Smooth muscle cell (in vitro differentiated cells): ENCODE measurements around the gene PRRG2. TPM values are rescaled to one million over a fixed set of nuclear protein-coding genes. Genes with fewer than 3 reads are reported as not detected.
A peak's percentile ranks its signal among the peaks of the same experiment; 100 is the strongest.

ENCODE experiments used
- DNase-seq: peaks from one replicate; lab custom pipeline; 2025; ENCODE audit not compliant: unreplicated experiment; lab: John Stamatoyannopoulos, UW
- H2AFZ ChIP-seq: fragments of 200-600 bp; sonication (generic); 2 replicates; pipeline ENCODE4 v1.6.0; 2016; ENCODE audit warnings: antibody characterized with exemption, low read depth, mild to moderate bottlenecking
- H3F3A ChIP-seq: fragments of 200-600 bp; sonication (generic); 2 replicates; pipeline ENCODE4 v1.6.0; 2017; ENCODE audit warnings: antibody characterized with exemption, low read depth
- H3K27ac ChIP-seq: fragments of 200-600 bp; sonication (generic); 2 replicates; pipeline ENCODE4 v1.5.1; 2016; ENCODE audit warnings: low read depth, mild to moderate bottlenecking
- H3K27me3 ChIP-seq: fragments of 200-600 bp; sonication (generic); 2 replicates; pipeline ENCODE4 v1.6.1; 2016; ENCODE audit warnings: low read depth, mild to moderate bottlenecking
- H3K36me3 ChIP-seq: fragments of 200-600 bp; sonication (generic); 2 replicates; pipeline ENCODE4 v1.5.1; 2016; ENCODE audit warnings: low read depth
- H3K4me1 ChIP-seq: fragments of 200-600 bp; sonication (generic); 2 replicates; pipeline ENCODE4 v1.5.1; 2016; ENCODE audit warnings: low read depth
- H3K4me2 ChIP-seq: fragments of 200-600 bp; sonication (generic); 2 replicates; pipeline ENCODE4 v1.6.0; 2016; ENCODE audit warnings: mild to moderate bottlenecking
- H3K4me3 ChIP-seq: fragments of 200-600 bp; sonication (generic); 2 replicates; pipeline ENCODE4 v1.5.1; 2016; ENCODE audit warnings: mild to moderate bottlenecking
- H3K79me2 ChIP-seq: fragments of 200-600 bp; sonication (generic); 2 replicates; pipeline ENCODE4 v1.6.0; 2016; ENCODE audit warnings: low read depth, mild to moderate bottlenecking
- H3K9ac ChIP-seq: fragments of 200-600 bp; sonication (generic); 2 replicates; pipeline ENCODE4 v1.6.0; 2016; ENCODE audit warnings: low read depth
- H3K9me3 ChIP-seq: fragments of 200-600 bp; sonication (generic); replicated peaks from 2 replicates; pipeline ENCODE4 v1.5.1; 2016; ENCODE audit warnings: low read depth
- H4K20me1 ChIP-seq: fragments of 200-600 bp; sonication (generic); 2 replicates; pipeline ENCODE4 v1.6.0; 2016; ENCODE audit warnings: low read depth
- CTCF ChIP-seq: fragments of 200-600 bp; sonication (generic); IDR thresholded peaks from 2 replicates; pipeline ENCODE4 v1.5.1; 2017; ENCODE audit warnings: borderline replicate concordance, mild to moderate bottlenecking, antibody characterized with exemption; ENCODE audit not compliant: insufficient read depth, poor library complexity, severe bottlenecking
- WGBS: methylation state at CpG from one replicate; pipeline ENCODE4 v1.1.7; 2016; ENCODE audit warnings: low lambda C conversion rate; 5-methylcytosine and 5-hydroxymethylcytosine counted together
- polyA plus RNA-seq: library from polyadenylated mRNA; unstranded; fragments of >200 nt; fragmentation: Nextera tagmentation; extraction: Ambion mirVana; gene quantifications from 2 replicates; pipeline ENCODE4 v1.2.1, GENCODE V29; 2016
- total RNA-seq: library from RNA; depleted of rRNA; stranded (reverse); fragments of >200 nt; gene quantifications from 2 replicates; pipeline ENCODE4 v1.2.3, GENCODE V29; 2014

PRRG2 gene
- total and polyA plus RNA-seq, 2 experiments from 2014 or later = 0.24 to 13.5 TPM

GRCh38 chr19:49635530-49636232, 54.6 kb downstream of the PRRG2 start:
- H3K4me1 ChIP-seq = peaks cover 20% of the 10 kb centered on the region
- no peak overlapping the region for H3K27ac ChIP-seq
- no peaks in the 10 kb centered on the region for H3K27me3 ChIP-seq
- no peak overlapping the region for H2AFZ ChIP-seq
- H3K9me3 ChIP-seq = no peaks in the 10 kb centered on the region
- peaks cover 7% of the 10 kb centered on the region for H3K79me2 ChIP-seq
- no peak for DNase-seq
- 74% methylated on average over 24 of the region's 24 CpGs for WGBS
- H3K4me2 ChIP-seq = no peak overlapping the region
- no peak overlapping the region for H3K4me3 ChIP-seq
- no peaks in the 10 kb centered on the region for H3K36me3 ChIP-seq
- H3K9ac ChIP-seq = no peak overlapping the region
- H4K20me1 ChIP-seq = no peaks in the 10 kb centered on the region
- no peak for TF ChIP-seq CTCF
- H3F3A ChIP-seq = no peaks in the 10 kb centered on the region

GRCh38 chr19:49636233-49636932, 55.3 kb downstream of the PRRG2 start:
- H3K4me3 ChIP-seq = no peak overlapping the region
- TF ChIP-seq CTCF = no peak
- no peak overlapping the region for H3K27ac ChIP-seq
- H3F3A ChIP-seq = peaks cover 6% of the 10 kb centered on the region
- no peak overlapping the region for H3K4me2 ChIP-seq
- no peaks in the 10 kb centered on the region for H3K27me3 ChIP-seq
- H3K9ac ChIP-seq = no peak overlapping the region
- no peaks in the 10 kb centered on the region for H3K36me3 ChIP-seq
- no peaks in the 10 kb centered on the region for H3K9me3 ChIP-seq
- H4K20me1 ChIP-seq = no peaks in the 10 kb centered on the region
- H2AFZ ChIP-seq = no peak overlapping the region
- H3K4me1 ChIP-seq = peaks cover 27% of the 10 kb centered on the region
- DNase-seq = no peak
- peaks cover 7% of the 10 kb centered on the region for H3K79me2 ChIP-seq
- WGBS = 90% methylated on average over 30 of the region's 30 CpGs

- Histone ChIP-seq H2AFZ (no peak overlapping the region), H3K27me3 (no peaks in the 10 kb centered on the region)
- DNase-seq = peak; percentile 28
Observed at GRCh38 chr19:49637821-49638738, 57.0 kb downstream of the PRRG2 start.

More at GRCh38 chr19:49637821-49638738, 57.0 kb downstream of the PRRG2 start:
- 16% methylated on average over 17 of the region's 19 CpGs for WGBS
- Histone ChIP-seq H3K36me3 (no peaks in the 10 kb centered on the region), H3K4me2 (peak overlapping the region; percentile 97), H3K79me2 (peaks cover 19% of the 10 kb centered on the region), H3K27ac (peak overlapping the region; percentile 80), H3F3A (peaks cover 7% of the 10 kb centered on the region), H3K4me1 (peaks cover 35% of the 10 kb centered on the region), H3K4me3 (peak overlapping the region; percentile 78), H3K9me3 (no peaks in the 10 kb centered on the region), H4K20me1 (no peaks in the 10 kb centered on the region), H3K9ac (peak overlapping the region; percentile 66)
- TF ChIP-seq CTCF = no peak
